ENCODE results near the gene ARFGAP3.

GRCh38 chr22:42884616-42885375, 27.7 kb upstream of the ARFGAP3 start:
- TF ChIP-seq CTCF (conservative IDR thresholded peaks at IDR 0.05; ENCODE audit: low read depth in 2 of 2) (no peak), EZH2 (IDR thresholded peaks at IDR 0.05; ENCODE audit: low read depth, unreplicated experiment) (no peak), EZH2phosphoT487 (IDR thresholded peaks at IDR 0.05; ENCODE audit: unreplicated experiment) (no peak), REST (IDR thresholded peaks at IDR 0.05; ENCODE audit: unreplicated experiment) (no peak), POLR2AphosphoS5 (IDR thresholded peaks at IDR 0.05; ENCODE audit: low read depth) (no peak), ZNF331 (CRISPR knock-in tag; IDR thresholded peaks at IDR 0.05; ENCODE audit: low read depth) (no peak), ZNF462 (CRISPR knock-in tag; IDR thresholded peaks at IDR 0.05) (no peak), CREB1 (CRISPR knock-in tag; IDR thresholded peaks at IDR 0.05; ENCODE audit: low read depth) (no peak), STAT1 (IDR thresholded peaks at IDR 0.05; ENCODE audit: unreplicated experiment) (no peak), JUNB (IDR thresholded peaks at IDR 0.05; ENCODE audit: unreplicated experiment) (no peak), ZNF114 (CRISPR knock-in tag; IDR thresholded peaks at IDR 0.05) (no peak), NANOG (IDR thresholded peaks at IDR 0.05; ENCODE audit: borderline replicate concordance) (no peak), ETS1 (IDR thresholded peaks at IDR 0.05) (no peak)

Measured in GM23338 (cell line).